Fibroblast of pulmonary artery (primary cell): ENCODE measurements around the gene LARP1.
"Not testable (repeated sequence)": the region's sequence is repeated elsewhere in the genome, so short reads cannot be mapped to it uniquely, and the experiment has no call there.

Experiments used
- DNase-seq: peaks from one replicate; pipeline ENCODE4 v3.0.0-alpha.2; 2010; ENCODE audit warnings: low read depth
- H3K4me3 ChIP-seq: replicated peaks from 2 replicates; pipeline ENCODE4 v1.5.1; 2011; ENCODE audit warnings: low read depth, mild to moderate bottlenecking, control low read depth, low read length, moderate library complexity
- CTCF ChIP-seq: IDR thresholded peaks from 2 replicates; pipeline ENCODE4 v1.5.1; 2011; ENCODE audit warnings: mild to moderate bottlenecking, control low read depth, low read length, inconsistent platforms; ENCODE audit errors: missing control alignments

LARP1 gene

GRCh38 chr5:154815684-154816247, 60.6 kb downstream of the LARP1 start:
- no peak for TF ChIP-seq CTCF
- H3K4me3 ChIP-seq = no peak overlapping the region
- no peak for DNase-seq

- H3K4me3 ChIP-seq = no peak overlapping the region
- DNase-seq = no peak
- no peak for TF ChIP-seq CTCF
Measured at GRCh38 chr5:154816891-154817492, 61.8 kb downstream of the LARP1 start.

GRCh38 chr5:154817815-154818214, 62.6 kb downstream of the LARP1 start:
- no peak for TF ChIP-seq CTCF

GRCh38 chr5:154818471-154819116, 63.4 kb downstream of the LARP1 start:
- H3K4me3 ChIP-seq = no peak overlapping the region
- no peak for DNase-seq
- TF ChIP-seq CTCF = no peak

More at GRCh38 chr5:154817815-154818214, 62.6 kb downstream of the LARP1 start:
- DNase-seq = no peak
- H3K4me3 ChIP-seq = no peak overlapping the region

- no peak overlapping the region for H3K4me3 ChIP-seq
- TF ChIP-seq CTCF = no peak
- no peak for DNase-seq
Measured at GRCh38 chr5:154819546-154819945, 64.4 kb downstream of the LARP1 start.

GRCh38 chr5:154820383-154820782, 65.2 kb downstream of the LARP1 start:
- no peak overlapping the region for H3K4me3 ChIP-seq
- TF ChIP-seq CTCF = no peak
- no peak for DNase-seq

GRCh38 chr5:154822896-154823295, 67.7 kb downstream of the LARP1 start:
- H3K4me3 ChIP-seq, DNase-seq: not testable (repeated sequence)
